ENCODE measurements around the gene MYADM.

MYADM gene

GRCh38 chr19:53873773-53874605 is 6.3 kb downstream of the MYADM start:
- no peaks in the 10 kb centered on the region for H3K4me1 ChIP-seq
- in situ Hi-C loops (cut with MboI; ENCODE audit: low sequenced_read_pairs), result no loop called here
- H3K36me3 ChIP-seq (replicated peaks), result peaks cover 10% of the 10 kb centered on the region
- H3K9me3 ChIP-seq, result no peaks in the 10 kb centered on the region
- DNase-seq (ENCODE audit: low spot score in 2 of 2), result no peak
- no peak overlapping the region for H3K4me3 ChIP-seq
- H3K27me3 ChIP-seq (ENCODE audit: low read depth), result no peaks in the 10 kb centered on the region

GRCh38 chr19:53874606-53874990 is 6.9 kb downstream of the MYADM start:
- Histone ChIP-seq H3K27me3 (ENCODE audit: low read depth) (no peaks in the 10 kb centered on the region), H3K4me3 (no peak overlapping the region)
- in situ Hi-C loops (cut with MboI; ENCODE audit: low sequenced_read_pairs), result no loop called here

GRCh38 chr19:53875602-53876325 is 8.1 kb downstream of the MYADM start:
- Histone ChIP-seq H3K27me3 (ENCODE audit: low read depth) (no peaks in the 10 kb centered on the region), H3K4me3 (no peak overlapping the region), H3K9me3 (no peaks in the 10 kb centered on the region), H3K36me3 (replicated peaks) (peaks cover 10% of the 10 kb centered on the region), H3K4me1 (peaks cover 4% of the 10 kb centered on the region; the same call in 1 of the 2 replicates)
- in situ Hi-C loops (cut with MboI; ENCODE audit: low sequenced_read_pairs), result no loop called here
- DNase-seq (ENCODE audit: low spot score in 2 of 2), result no peak

More at GRCh38 chr19:53874606-53874990, 6.9 kb downstream of the MYADM start:
- H3K9me3 ChIP-seq, result no peaks in the 10 kb centered on the region
- no peaks in the 10 kb centered on the region for H3K4me1 ChIP-seq
- DNase-seq (ENCODE audit: low spot score in 2 of 2), result no peak
- peaks cover 10% of the 10 kb centered on the region for H3K36me3 ChIP-seq (replicated peaks)

GRCh38 chr19:53876651-53877224 is 9.1 kb downstream of the MYADM start:
- in situ Hi-C loops (cut with MboI; ENCODE audit: low sequenced_read_pairs), result no loop called here
- H3K27me3 ChIP-seq (ENCODE audit: low read depth), result no peaks in the 10 kb centered on the region
- peaks cover 11% of the 10 kb centered on the region for H3K4me1 ChIP-seq
- DNase-seq (ENCODE audit: low spot score in 2 of 2), result no peak
- H3K9me3 ChIP-seq, result no peaks in the 10 kb centered on the region
- no peak overlapping the region for H3K4me3 ChIP-seq
- peaks cover 10% of the 10 kb centered on the region for H3K36me3 ChIP-seq (replicated peaks)

- in situ Hi-C loops (cut with MboI; ENCODE audit: low sequenced_read_pairs), result no loop called here
- H3K4me1 ChIP-seq, result peaks cover 12% of the 10 kb centered on the region
- H3K27me3 ChIP-seq (ENCODE audit: low read depth), result no peaks in the 10 kb centered on the region
- H3K4me3 ChIP-seq, result no peak overlapping the region
- no peaks in the 10 kb centered on the region for H3K9me3 ChIP-seq
- H3K36me3 ChIP-seq (replicated peaks), result peaks cover 10% of the 10 kb centered on the region
- DNase-seq (ENCODE audit: low spot score in 2 of 2), result no peak
Measured at GRCh38 chr19:53877361-53877766, 9.7 kb downstream of the MYADM start.

GRCh38 chr19:53878776-53879139 is 11.1 kb downstream of the MYADM start:
- Histone ChIP-seq H3K4me3 (peak overlapping the region; percentile 41), H3K4me1 (peaks cover 12% of the 10 kb centered on the region), H3K9me3 (no peaks in the 10 kb centered on the region), H3K27me3 (ENCODE audit: low read depth) (no peaks in the 10 kb centered on the region; the same call in 1 of the 2 replicates), H3K36me3 (replicated peaks) (peaks cover 7% of the 10 kb centered on the region)
- DNase-seq (ENCODE audit: low spot score in 2 of 2), result no peak
- in situ Hi-C loops (cut with MboI; ENCODE audit: low sequenced_read_pairs), result no loop called here

- H3K4me3 ChIP-seq, result peak overlapping the region; percentile 41
- in situ Hi-C loops (cut with MboI; ENCODE audit: low sequenced_read_pairs), result no loop called here
Measured at GRCh38 chr19:53879140-53880081, 11.7 kb downstream of the MYADM start.

GRCh38 chr19:53880711-53881481 is 13.2 kb downstream of the MYADM start:
- Histone ChIP-seq H3K36me3 (replicated peaks) (no peaks in the 10 kb centered on the region), H3K27me3 (ENCODE audit: low read depth) (no peaks in the 10 kb centered on the region; the same call in 1 of the 2 replicates), H3K9me3 (no peaks in the 10 kb centered on the region), H3K4me1 (peaks cover 12% of the 10 kb centered on the region), H3K4me3 (peak overlapping the region; percentile 28; the same call in 1 of the 2 replicates)
- in situ Hi-C loops (cut with MboI; ENCODE audit: low sequenced_read_pairs), result no loop called here
- DNase-seq (ENCODE audit: low spot score in 2 of 2), result no peak

More at GRCh38 chr19:53879140-53880081, 11.7 kb downstream of the MYADM start:
- Histone ChIP-seq H3K36me3 (replicated peaks) (peaks cover under 1% of the 10 kb centered on the region; the same call in 1 of the 2 replicates), H3K9me3 (no peaks in the 10 kb centered on the region), H3K27me3 (ENCODE audit: low read depth) (no peaks in the 10 kb centered on the region; the same call in 1 of the 2 replicates), H3K4me1 (peaks cover 12% of the 10 kb centered on the region)
- peak; percentile 92 to 98 for DNase-seq (ENCODE audit: low spot score in 2 of 2)

GRCh38 chr19:53881482-53882390 is 14.1 kb downstream of the MYADM start, which contains the start of gene PRKCG:
TSS of gene PRKCG (plus strand) at chr19:53882197. CDS start at chr19:53882495, 298 bp downstream.
- H3K27me3 ChIP-seq (ENCODE audit: low read depth), result no peaks in the 10 kb centered on the region; the same call in 1 of the 2 replicates
- in situ Hi-C loops (cut with MboI; ENCODE audit: low sequenced_read_pairs), result no loop called here
- no peaks in the 10 kb centered on the region for H3K9me3 ChIP-seq
- peak; percentile 31 to 87 for DNase-seq (ENCODE audit: low spot score in 2 of 2)
- H3K4me3 ChIP-seq, result peak within 1 kb of the TSS; percentile 28
- peaks cover 12% of the 10 kb centered on the region for H3K4me1 ChIP-seq
- H3K36me3 ChIP-seq (replicated peaks), result no peaks in the 10 kb centered on the region

GRCh38 chr19:53882391-53883050 is 14.8 kb downstream of the MYADM start:
- Histone ChIP-seq H3K36me3 (replicated peaks) (no peaks in the 10 kb centered on the region), H3K27me3 (ENCODE audit: low read depth) (no peaks in the 10 kb centered on the region; the same call in 1 of the 2 replicates), H3K4me1 (peaks cover 12% of the 10 kb centered on the region), H3K9me3 (no peaks in the 10 kb centered on the region), H3K4me3 (peak overlapping the region; percentile 28)
- DNase-seq (ENCODE audit: low spot score in 2 of 2), result no peak
- in situ Hi-C loops (cut with MboI; ENCODE audit: low sequenced_read_pairs), result no loop called here

- Histone ChIP-seq H3K27me3 (ENCODE audit: low read depth) (no peaks in the 10 kb centered on the region; the same call in 1 of the 2 replicates), H3K9me3 (no peaks in the 10 kb centered on the region), H3K4me1 (peaks cover 12% of the 10 kb centered on the region), H3K36me3 (replicated peaks) (no peaks in the 10 kb centered on the region), H3K4me3 (no peak overlapping the region; the same call in 1 of the 2 replicates)
- in situ Hi-C loops (cut with MboI; ENCODE audit: low sequenced_read_pairs), result no loop called here
- peak in 1 of 2 experiments; percentile 31 for DNase-seq (ENCODE audit: low spot score in 2 of 2)
Measured at GRCh38 chr19:53883231-53883661, 15.6 kb downstream of the MYADM start.
